Fibroblast of lung (primary cell): ENCODE data around the gene CLIP2. TPM values are rescaled to one million over a fixed set of nuclear protein-coding genes. Genes with fewer than 3 reads are reported as not detected.

Source experiments
- DNase-seq, 2 donors: peaks; one replicate each; pipeline versions ENCODE4 v3.0.0 to v3.0.0-alpha.2; 2010; ENCODE audit warnings: low read depth in 2 of 2
- H2AFZ ChIP-seq: 2 replicates; pipeline ENCODE4 v1.5.1; 2012; ENCODE audit warnings: low read length, control low read depth, inconsistent platforms
- H3K27ac ChIP-seq: 2 replicates; pipeline ENCODE4 v1.5.1; 2011; ENCODE audit warnings: low read length, control low read depth; ENCODE audit not compliant: insufficient read depth
- H3K27me3 ChIP-seq: 2 replicates; pipeline ENCODE4 v1.5.1; 2011; ENCODE audit warnings: mild to moderate bottlenecking, low read length; ENCODE audit not compliant: control insufficient read depth, insufficient read depth
- H3K36me3 ChIP-seq: 2 replicates; pipeline ENCODE4 v1.5.1; 2011; ENCODE audit warnings: low read length; ENCODE audit not compliant: control insufficient read depth, insufficient read depth
- H3K4me1 ChIP-seq: 2 replicates; pipeline ENCODE4 v1.5.1; 2011; ENCODE audit warnings: low read length; ENCODE audit not compliant: control insufficient read depth, insufficient read depth; ENCODE audit errors: extremely low read depth
- H3K4me2 ChIP-seq: 2 replicates; pipeline ENCODE4 v1.5.1; 2011; ENCODE audit warnings: low read length, control low read depth; ENCODE audit not compliant: insufficient read depth; ENCODE audit errors: extremely low read depth
- H3K4me3 ChIP-seq, 4 experiments: fragments of 200-600 bp in 1 of 4; sonication (generic) in 1 of 4; replicated peaks in 1 of 4; 2 replicates each; pipeline ENCODE4 v1.5.1; 2011 to 2016; ENCODE audit warnings: low read length in 4 of 4, low read depth in 3 of 4, mild to moderate bottlenecking in 3 of 4, control low read depth in 2 of 4, inconsistent platforms in 1 of 4, mixed read lengths in 1 of 4; ENCODE audit not compliant: insufficient read depth in 1 of 4; ENCODE audit errors: control extremely low read depth in 1 of 4
- H3K79me2 ChIP-seq: 2 replicates; pipeline ENCODE4 v1.5.1; 2012; ENCODE audit warnings: mild to moderate bottlenecking, low read length, inconsistent platforms; ENCODE audit not compliant: control insufficient read depth, insufficient read depth
- H3K9ac ChIP-seq: 2 replicates; pipeline ENCODE4 v1.5.1; 2011; ENCODE audit warnings: mild to moderate bottlenecking, low read length, control low read depth; ENCODE audit not compliant: insufficient read depth
- H3K9me3 ChIP-seq: 2 replicates; pipeline ENCODE4 v1.5.1; 2012; ENCODE audit warnings: low read depth, low read length; ENCODE audit not compliant: control insufficient read depth, insufficient read depth
- H4K20me1 ChIP-seq: 2 replicates; pipeline ENCODE4 v1.5.1; 2011; ENCODE audit warnings: low read length; ENCODE audit not compliant: control insufficient read depth, insufficient read depth; ENCODE audit errors: extremely low read depth
- CTCF ChIP-seq, 2 donors: IDR thresholded peaks in 1 of 2; conservative IDR thresholded peaks in 1 of 2; 1 replicate in 1 of 2; 2 replicates in 1 of 2; pipeline ENCODE4 v1.5.1; 2011 to 2012; ENCODE audit warnings: low read length in 2 of 2, control low read depth in 1 of 2, inconsistent platforms in 1 of 2, low read depth in 1 of 2, mild to moderate bottlenecking in 1 of 2
- EZH2 ChIP-seq: IDR thresholded peaks from 2 replicates; pipeline ENCODE4 v1.5.1; 2012; ENCODE audit warnings: low read length, control low read depth, mild to moderate bottlenecking; ENCODE audit errors: missing control alignments
- polyA plus RNA-seq, 2 donors: library from polyadenylated mRNA; depleted of rRNA in 1 of 2; stranded (reverse) in 1 of 2; unstranded in 1 of 2; fragments of >200 nt; gene quantifications; 2 replicates each; pipeline ENCODE4 v1.2.1, GENCODE V29; 2011 to 2012; ENCODE audit warnings: missing spikeins in 1 of 2
- total RNA-seq: library from RNA; depleted of rRNA; stranded (reverse); fragments of >200 nt; gene quantifications from 2 replicates; pipeline ENCODE4 v1.2.1, GENCODE V29; 2014

CLIP2 gene
- total and polyA plus RNA-seq, 2 donors (not counting 1 experiment from before 2014, with no cell fraction given) = 13.1 to 77.8 TPM

- H3K36me3 ChIP-seq = no peaks in the 10 kb centered on the region
- H3K27me3 ChIP-seq = no peaks in the 10 kb centered on the region
- no peaks in the 10 kb centered on the region for H4K20me1 ChIP-seq
- H3K79me2 ChIP-seq = no peaks in the 10 kb centered on the region
- no peak overlapping the region for H3K9ac ChIP-seq
- no peak overlapping the region for H2AFZ ChIP-seq
- peaks cover 5% of the 10 kb centered on the region for H3K4me1 ChIP-seq
- no peak overlapping the region for H3K4me2 ChIP-seq
- no peak overlapping the region for H3K27ac ChIP-seq
- TF ChIP-seq CTCF (conservative IDR thresholded peaks at IDR 0.05 in 1 of 2, IDR thresholded peaks at IDR 0.05 in 1 of 2; ENCODE audit: low read depth in 1 of 2, low read length in 2 of 2) (no peak), EZH2 (no peak)
- H3K9me3 ChIP-seq = no peaks in the 10 kb centered on the region
- no peak for DNase-seq
- no peak overlapping the region for H3K4me3 ChIP-seq
These were observed 43.4 kb downstream of the CLIP2 start for GRCh38 chr7:74332373-74333176.

- H3K9ac ChIP-seq = no peak overlapping the region
- H3K27ac ChIP-seq = no peak overlapping the region
These were observed 44.8 kb downstream of the CLIP2 start for GRCh38 chr7:74334030-74334429.

GRCh38 chr7:74337926-74338325 lies 48.7 kb downstream of the CLIP2 start:
- no peak overlapping the region for H3K4me2 ChIP-seq
- no peaks in the 10 kb centered on the region for H3K27me3 ChIP-seq
- no peak overlapping the region for H3K27ac ChIP-seq
- TF ChIP-seq CTCF (conservative IDR thresholded peaks at IDR 0.05 in 1 of 2, IDR thresholded peaks at IDR 0.05 in 1 of 2; ENCODE audit: low read depth in 1 of 2, low read length in 2 of 2) = no peak
- no peak for TF ChIP-seq EZH2
- H3K9me3 ChIP-seq = no peaks in the 10 kb centered on the region
- peaks cover 13% of the 10 kb centered on the region for H3K36me3 ChIP-seq
- no peak overlapping the region for H2AFZ ChIP-seq
- DNase-seq = no peak
- no peak overlapping the region for H3K9ac ChIP-seq
- peaks cover 5% of the 10 kb centered on the region for H3K4me1 ChIP-seq
- no peaks in the 10 kb centered on the region for H3K79me2 ChIP-seq
- no peak overlapping the region for H3K4me3 ChIP-seq
- H4K20me1 ChIP-seq = no peaks in the 10 kb centered on the region

More at GRCh38 chr7:74334030-74334429, 44.8 kb downstream of the CLIP2 start:
- Histone ChIP-seq H4K20me1 (no peaks in the 10 kb centered on the region), H3K4me2 (no peak overlapping the region), H3K4me3 (no peak overlapping the region), H3K27me3 (no peaks in the 10 kb centered on the region), H3K4me1 (peaks cover 5% of the 10 kb centered on the region), H2AFZ (no peak overlapping the region), H3K9me3 (no peaks in the 10 kb centered on the region), H3K36me3 (peaks cover 7% of the 10 kb centered on the region), H3K79me2 (no peaks in the 10 kb centered on the region)
- DNase-seq = peak in 1 of 2 donors; percentile 68
- TF ChIP-seq EZH2 = no peak
- no peak for TF ChIP-seq CTCF (conservative IDR thresholded peaks at IDR 0.05 in 1 of 2, IDR thresholded peaks at IDR 0.05 in 1 of 2; ENCODE audit: low read depth in 1 of 2, low read length in 2 of 2)
